NK-92 (cell line): Measurements from ENCODE around the gene ERBB4.
"Not testable (repeated sequence)": the region's sequence is repeated elsewhere in the genome, so short reads cannot be mapped to it uniquely, and the experiment has no call there.

ENCODE experiments used
- DNase-seq: peaks from one replicate; lab custom pipeline; 2025; ENCODE audit not compliant: unreplicated experiment; lab: John Stamatoyannopoulos, UW

Gene ERBB4

DNA sequence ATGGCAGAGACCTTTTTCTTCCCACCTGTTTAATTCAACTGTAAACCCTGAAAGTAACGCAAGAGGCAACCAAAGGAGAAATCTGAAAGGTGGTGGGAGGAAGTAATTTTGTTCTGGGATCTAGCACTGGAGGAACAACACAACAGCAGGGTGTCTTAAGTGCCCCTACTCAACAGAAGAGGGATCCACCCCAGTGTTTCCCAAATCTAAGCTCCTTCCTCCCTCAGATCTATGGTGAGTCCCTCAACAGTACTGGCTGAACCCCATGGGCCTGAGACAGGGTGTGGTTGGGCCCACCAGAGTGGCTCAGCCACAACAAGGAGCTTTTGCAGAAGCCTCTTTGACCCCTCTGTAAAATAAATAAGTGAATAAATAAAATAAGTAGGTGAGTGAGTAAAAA is 790.3 kb downstream of the ERBB4 start:
- DNase-seq, result no peak

DNA sequence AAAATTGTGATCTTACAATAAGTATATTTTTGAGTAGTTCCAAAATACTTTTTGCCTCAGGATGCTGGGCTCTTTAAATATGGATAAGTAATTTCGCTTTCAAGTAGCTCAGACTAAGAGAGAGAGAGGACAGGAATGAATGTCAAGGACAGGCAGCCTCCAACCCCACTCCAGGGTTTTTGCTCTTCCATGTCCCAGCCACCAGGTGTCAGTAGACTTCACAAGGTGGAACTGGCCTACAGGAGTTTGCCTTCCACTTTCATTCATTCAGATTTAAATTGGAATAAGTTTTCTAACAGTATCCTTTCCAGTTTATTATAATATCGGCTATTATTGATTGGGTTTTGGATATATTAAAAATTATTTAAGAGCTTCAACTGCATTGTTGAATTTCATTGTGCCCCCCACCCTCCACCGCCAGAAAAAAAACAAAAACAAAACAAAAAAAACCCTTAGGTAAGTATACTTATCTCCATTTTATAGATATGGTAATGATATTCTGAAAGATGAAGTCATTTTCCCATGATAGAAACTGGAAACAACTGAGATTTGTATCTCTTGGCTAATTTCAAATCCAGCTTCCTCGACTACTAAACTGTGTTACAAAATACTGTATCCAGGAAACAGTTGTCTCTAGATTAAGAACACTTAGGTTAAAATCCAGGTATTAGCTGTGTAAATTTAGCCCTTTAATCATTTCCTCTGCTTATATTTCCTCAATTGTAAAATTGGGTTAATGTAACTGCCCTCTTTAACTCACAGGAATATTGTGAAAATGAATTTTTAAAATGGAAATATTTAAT is 793.1 kb downstream of the ERBB4 start:
- no peak for DNase-seq

DNA sequence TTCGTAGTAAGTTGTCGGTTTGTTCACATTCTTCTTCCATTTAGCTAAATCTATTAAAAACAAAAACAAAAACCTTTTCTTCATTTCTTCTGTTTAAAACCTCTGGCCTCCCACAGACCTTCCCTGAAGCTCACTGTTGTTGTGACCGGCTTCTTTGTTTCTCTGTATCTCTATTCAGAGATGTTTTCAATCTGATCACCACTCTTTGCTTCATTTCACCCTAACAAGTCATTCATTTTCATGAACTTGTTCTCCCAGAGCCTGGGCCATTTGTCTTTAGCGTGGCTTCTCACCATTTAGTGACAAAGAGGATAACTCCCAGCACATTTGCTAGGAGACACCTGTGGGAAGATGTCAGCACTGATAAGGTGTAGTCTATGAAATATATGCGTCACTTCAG is 794.2 kb downstream of the ERBB4 start:
- no peak for DNase-seq

DNA sequence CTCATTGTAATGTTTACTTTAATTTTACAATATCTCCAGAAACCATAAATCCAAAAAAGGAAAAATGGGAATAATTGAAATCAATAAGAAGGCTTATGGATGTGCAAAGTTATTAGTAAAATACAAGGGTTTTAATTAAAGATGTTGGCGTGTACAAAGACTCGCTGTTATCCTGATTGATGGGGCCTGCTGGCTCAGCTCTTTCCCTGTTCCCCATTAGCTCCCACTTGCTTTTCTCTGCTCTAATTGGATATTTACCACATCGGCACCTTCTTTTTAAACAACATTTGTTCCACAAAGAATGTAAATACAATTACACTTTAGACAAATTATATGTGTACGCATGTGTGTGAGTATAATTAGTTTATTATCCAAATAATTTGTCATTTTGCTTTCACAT is 796.6 kb downstream of the ERBB4 start:
- no peak for DNase-seq

DNA sequence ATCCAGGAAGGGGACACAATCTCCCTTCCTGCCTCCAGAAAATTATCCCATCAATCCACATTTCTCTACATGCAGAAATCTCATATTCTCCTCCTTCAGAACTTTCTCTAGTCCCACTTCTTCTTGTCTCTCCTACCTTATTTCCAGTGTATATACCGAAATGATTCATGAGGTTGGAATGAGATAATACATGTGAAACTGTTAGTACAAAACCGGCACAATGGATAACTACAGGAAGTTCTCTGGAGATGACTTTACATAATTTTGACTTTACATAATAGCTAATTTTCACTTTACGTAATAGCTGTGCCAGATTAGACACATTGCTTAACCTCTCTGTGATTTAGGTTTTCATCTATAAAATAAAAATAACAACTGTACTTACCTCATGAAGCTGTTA is 801.3 kb downstream of the ERBB4 start:
- no peak for DNase-seq

DNA sequence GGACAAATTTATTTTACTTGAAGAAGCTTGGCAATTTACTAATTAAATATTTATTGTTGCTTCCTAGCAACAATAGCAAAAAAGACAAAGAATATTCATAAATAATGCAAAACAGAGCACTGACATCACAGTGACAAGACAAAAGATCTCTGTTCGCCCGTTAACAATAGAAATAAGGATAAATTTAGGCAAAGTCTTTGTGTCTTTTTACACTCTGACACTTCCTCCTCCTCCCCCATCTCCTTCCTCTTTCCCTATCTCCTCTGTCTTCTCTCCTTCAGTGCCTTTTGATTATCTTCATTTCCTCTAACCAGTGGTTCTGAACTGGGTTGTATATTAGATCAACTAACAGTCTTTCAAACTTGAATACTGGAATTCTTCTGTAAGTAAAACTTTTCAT is 808.4 kb downstream of the ERBB4 start:
- no peak for DNase-seq

DNA sequence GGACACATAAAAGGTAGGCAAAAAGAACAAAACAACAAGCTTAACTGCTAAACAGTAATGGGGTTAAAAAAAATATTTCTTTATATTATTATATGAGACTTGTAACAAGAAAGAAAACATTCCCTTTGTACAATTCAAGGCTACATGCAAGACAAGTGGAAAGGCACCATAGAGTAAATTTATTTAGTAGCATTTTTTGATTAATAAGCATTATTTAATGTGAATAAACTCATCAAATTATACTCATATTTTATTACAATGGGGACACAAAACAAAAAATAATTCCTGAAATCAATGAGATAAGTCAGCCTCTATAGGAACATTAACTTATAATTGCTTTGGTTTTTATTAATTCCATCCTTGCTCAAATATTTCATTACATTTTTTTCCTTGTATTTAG is 809.2 kb downstream of the ERBB4 start:
- DNase-seq, result no peak

DNA sequence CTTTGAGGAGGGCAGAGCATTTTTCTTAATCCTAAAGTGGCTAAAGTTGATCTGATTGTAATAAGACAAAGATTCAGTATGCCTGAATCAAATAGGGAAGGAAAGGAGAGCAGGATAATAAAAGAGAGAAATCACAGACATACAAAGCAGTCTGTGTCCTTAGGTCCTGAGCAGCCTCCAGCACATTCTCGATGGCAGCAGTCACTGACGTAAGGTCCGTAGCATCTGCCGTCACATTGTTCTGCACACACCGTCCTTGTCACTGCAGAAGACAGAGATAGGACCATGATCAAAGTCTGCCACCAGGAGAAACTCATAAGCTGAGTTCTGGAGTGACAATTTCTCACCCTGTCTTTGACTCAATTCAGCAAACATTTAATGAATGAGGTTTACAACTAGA is 813.7 kb downstream of the ERBB4 start:
- no peak for DNase-seq

DNA sequence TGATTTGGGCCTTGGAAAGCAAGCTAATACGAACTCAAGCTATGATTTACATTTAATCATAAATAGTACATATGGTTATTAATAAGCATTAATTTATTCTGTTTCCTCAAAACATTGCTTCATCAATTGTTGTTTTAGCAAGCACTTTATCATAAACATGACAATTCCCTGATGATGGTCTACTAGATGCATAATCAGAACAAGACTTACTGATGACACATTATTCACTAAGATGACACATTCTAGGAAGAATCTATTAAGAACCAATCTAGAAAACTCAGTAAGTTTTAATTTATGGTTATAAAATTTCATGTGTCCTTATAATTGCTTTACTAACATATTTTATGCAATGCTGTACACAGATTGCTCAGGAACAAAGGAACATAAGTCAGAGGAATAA is 815.2 kb downstream of the ERBB4 start:
- no peak for DNase-seq

DNA sequence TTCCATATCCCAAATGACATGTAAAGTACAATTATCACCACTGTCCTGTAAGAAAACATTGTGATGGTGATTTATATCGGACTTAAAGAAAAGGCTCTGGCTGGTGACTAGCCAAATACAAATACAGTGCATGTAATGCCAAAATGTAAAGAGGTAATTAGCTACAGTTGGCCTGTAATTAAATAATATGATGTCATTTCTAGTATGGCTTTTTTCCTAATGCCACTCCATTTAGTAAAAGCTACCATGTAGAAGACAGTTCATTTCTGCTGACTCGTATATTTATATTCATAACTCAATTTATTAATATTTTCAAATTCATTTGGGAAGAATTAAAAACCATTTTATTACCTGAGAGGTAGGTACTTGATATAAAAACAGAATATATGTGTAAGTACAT is 815.7 kb downstream of the ERBB4 start:
- no peak for DNase-seq

DNA sequence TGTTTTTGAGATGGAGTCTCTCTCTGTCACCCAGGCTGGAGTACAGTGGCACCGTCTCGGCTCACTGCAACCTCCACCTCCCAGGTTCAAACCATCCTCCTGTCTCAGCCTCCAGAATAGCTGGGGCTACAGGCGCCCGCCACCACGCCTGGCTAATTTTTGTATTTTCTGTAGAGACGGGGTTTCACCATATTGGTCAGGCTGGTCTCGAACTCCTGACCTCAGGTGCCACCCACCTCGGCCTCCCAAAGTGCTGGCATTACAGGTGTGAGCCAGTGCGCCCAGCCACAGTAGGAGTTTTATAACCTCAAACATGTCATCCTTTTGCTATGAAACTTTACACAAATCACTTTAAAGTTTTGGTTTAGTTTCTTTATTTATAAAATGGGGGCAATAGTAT is 816.7 kb downstream of the ERBB4 start:
- DNase-seq, result not testable (repeated sequence)

DNA sequence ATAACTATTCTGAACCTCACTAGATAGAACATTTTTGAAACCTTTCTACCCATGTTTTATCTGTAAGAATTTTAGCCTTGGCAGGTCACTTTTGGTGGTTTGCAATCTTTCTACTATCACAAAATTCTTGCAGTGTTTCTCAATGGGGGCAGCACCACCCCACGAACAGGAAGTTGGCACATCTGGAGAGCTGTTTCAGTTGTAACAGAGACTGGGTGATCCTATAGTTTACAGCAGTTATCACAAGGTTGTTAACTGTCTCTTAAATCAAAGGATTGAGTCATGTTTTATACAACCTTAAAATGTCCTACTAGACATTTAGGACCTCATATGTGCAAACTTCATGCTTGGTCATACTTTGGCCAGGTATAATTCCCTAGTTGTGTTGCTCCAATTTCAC is 829.2 kb downstream of the ERBB4 start:
- DNase-seq, result no peak

DNA sequence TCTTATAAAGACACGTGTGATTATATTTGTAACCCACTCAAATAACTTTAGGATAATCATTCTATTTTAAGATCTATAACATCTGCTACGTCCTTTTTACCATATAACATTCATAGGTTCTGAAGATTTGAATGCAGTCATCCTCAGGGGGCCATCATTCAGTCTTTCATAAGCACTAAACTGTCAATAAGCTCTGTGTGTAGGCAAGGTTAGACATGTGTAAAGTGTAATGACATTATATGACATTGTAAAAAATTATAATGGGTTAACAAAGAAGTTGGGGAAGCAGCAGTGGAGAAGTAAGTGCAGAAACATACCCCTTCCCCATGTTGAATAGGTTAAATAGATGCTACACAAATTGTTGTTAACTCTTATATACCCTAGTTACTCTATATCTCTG is 845.9 kb downstream of the ERBB4 start:
- no peak for DNase-seq

DNA sequence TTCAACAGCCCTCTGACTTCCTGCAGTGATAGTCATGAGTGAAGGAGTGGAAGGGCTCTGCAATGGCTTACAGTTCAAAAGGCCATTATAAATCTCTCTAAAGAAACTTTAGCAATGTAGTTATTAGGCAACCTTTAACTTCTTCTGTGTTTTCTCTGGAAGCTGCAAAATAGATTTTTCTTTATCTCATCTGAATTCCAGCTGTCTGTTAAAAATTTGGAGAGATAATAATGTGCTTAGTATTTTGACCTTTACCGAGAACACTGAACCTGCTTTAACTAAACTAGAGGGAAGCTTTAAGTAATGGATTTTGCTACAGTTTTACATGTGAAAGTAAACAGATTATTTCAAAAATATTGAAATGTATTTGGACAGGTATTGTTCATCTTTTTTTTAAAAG is 847.9 kb downstream of the ERBB4 start:
- no peak for DNase-seq

DNA sequence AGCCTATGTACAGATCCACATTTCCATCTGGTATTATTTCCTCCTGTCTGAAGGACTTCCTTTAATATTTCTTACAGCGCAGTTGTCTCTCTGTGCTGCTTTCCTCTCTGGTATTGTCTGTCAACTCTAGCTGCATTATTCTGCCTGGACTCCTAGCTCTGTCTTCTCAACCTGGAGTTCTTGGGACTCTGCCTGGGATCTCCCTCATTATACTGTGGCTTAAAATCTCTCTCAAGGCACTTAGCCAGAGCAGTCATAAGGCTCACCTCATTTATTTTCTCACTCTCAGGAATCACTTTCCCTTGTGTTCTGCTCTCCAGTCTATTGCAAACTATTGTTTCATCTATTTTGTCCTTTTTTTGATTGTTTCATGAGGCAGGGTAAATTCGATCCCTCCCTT is 850.4 kb downstream of the ERBB4 start:
- peak; percentile 1 for DNase-seq

DNA sequence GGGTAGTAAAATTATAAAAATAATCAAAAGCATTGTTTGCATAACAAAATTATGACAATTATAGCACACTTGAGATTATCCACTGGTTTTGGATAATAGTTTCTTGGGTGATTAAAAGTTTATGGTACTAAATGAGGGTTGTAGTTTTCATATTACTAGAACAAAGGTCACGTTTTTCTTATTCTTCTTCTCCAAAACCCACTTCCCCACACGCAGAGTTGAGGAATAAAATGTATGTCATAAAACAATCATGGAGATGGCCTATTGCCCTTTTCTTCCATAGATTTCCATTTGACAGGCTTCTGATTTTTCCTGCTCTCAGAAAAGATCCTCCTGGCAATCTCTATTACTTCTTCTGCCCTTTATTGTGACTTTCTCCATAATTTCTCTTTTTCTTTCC is 863.9 kb downstream of the ERBB4 start:
- no peak for DNase-seq

DNA sequence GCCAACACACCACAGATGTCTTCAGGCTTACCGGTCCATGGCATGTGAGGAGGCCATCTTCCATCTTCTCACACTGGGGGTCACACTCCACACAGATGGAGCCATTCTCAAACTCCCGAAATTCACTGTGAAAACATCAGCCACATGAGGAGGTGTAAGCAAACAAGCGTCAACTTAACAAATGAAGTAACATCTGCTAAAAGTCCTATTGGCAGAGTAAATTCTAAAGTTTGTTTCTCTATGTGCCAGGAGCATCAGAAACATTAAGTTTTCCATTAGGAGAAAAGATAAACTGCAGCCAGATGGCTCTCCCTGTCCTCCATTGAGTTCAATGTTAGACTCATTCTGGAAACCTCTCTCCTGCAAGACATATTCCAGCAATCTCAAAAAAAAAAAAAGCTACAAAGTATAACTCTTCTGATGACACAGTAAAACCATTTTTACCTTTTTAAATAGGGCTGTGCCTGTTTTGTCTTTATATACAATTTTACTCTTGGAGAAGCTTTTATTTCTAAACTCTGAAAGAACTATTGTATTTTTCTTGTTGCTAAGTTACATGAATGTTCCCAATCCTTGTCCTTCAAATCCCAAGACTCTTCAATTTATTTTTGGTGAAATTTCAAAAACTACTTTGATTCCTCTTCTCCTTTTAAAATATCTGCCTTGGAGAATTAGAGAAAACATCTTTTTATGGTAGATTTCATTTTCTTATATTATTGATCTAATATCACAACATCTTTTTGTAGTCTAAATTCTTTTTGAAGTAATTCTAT is 865.3 kb downstream of the ERBB4 start:
- DNase-seq, result no peak

DNA sequence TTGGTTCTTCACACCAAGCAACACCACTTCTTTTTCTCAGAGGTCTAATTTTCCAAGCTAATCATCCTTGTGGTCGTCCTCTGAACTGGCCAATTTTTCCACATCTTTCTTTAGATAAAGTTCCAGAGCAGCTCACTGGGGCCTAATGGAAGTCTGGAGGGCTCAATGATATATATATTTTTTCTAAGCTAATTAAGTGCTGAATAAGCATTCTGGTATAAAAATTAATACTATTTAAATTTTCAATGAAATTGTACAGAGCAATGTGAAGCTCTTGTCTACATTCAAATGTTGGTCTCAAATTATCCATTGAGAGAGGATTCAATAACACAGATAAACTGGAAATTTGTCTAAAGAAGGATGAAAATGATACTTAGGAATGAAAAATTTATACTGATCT is 866.6 kb downstream of the ERBB4 start:
- no peak for DNase-seq

DNA sequence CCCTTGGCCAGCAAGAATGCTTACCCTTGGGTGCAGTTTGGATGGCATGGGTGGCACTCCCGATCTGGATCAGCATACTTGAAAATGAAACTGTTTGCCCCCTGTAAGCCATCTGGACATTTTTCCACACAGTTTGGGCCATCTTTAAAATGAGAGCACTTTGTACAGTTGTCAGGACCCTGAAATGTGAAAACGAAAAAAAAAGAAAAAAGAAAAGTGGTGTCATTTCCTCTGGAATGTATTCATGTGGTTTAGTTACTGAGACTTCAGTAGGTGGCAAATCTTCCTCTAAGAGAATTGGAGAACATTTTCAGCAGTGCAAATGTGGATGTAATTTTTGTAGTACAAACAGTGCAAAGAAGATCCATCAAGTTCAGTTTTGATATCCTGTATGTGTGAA is 873.3 kb downstream of the ERBB4 start:
- no peak for DNase-seq

DNA sequence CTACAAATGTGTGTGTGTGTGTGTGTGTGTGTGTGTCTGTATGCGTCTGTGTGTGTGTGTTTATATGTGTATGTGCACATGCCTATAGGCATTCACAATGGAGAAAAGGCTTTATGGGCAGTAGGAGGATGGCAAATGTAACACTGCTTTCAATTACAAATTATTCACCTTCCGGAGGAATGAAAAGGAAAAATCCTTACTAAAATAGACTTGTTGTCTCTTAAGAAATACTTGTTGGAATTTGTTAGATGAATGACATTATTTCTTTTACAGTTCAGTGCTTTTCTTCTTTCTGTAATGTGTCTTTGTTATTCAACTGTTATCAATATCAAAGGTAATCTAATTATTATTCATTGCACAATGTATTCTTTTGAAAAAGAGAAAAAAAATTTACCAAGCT is 874.3 kb downstream of the ERBB4 start:
- DNase-seq, result no peak

DNA sequence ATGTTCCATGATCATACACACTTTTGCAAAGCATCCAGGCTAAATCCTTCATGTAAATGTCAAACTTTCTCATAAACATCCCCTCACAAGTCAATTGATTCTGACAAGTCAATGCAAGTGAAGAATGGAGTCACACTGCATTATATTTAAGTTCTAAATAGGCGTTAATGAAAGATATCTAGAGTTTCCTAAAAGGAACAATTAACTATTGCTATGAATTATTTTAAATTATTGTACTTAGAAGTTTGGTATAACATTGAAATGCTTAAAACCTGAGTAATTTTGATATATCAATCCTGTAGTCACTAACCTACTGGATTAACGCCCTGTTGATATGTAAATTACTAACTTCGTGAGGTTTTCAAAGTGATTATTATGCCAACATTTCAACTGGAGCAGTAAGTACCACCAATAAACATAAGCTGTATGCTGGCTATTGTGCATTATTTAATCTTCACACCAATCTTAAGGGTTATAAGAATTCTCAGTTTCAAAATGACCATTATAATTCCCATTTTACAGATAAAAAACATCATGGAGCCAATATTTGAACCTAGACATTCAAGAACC is 884.3 kb downstream of the ERBB4 start:
- DNase-seq, result no peak

DNA sequence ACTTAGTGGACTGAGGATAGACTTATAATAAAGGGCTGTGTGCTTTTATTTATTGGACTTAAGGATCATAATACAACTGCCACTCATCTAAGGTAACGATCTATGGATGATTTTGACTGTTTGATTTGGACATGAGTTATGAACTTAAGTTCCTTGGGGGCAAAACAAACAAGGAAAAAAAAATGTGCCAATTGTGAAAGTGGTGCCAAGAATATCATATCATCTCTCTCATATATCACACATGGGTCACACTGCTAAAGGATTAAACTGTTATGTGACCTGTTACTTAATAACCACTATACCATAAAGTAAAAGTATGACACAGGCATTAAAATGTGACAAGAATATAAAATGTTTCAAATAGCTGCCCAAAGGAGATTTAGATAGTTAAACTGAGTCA is 886.3 kb downstream of the ERBB4 start:
- DNase-seq, result no peak
